Osteocyte (in vitro differentiated cells): ENCODE data around the gene C11orf24. TPM values are rescaled to one million over a fixed set of nuclear protein-coding genes. Genes with fewer than 3 reads are reported as not detected.

Experiments
- DNase-seq: peaks from one replicate; pipeline ENCODE4 v3.0.0; 2021; ENCODE audit warnings: mixed read lengths; ENCODE audit not compliant: unreplicated experiment; ENCODE audit errors: extremely low spot score
- H3K27ac Mint-ChIP-seq: one replicate; pipeline ENCODE4 v1.8.0; 2021; ENCODE audit warnings: mild to moderate bottlenecking, mixed read lengths; ENCODE audit not compliant: unreplicated experiment
- H3K27me3 Mint-ChIP-seq: one replicate; pipeline ENCODE4 v1.8.0; 2021; ENCODE audit warnings: mixed read lengths; ENCODE audit not compliant: unreplicated experiment
- H3K36me3 Mint-ChIP-seq: one replicate; pipeline ENCODE4 v1.8.0; 2021; ENCODE audit warnings: mixed read lengths; ENCODE audit not compliant: unreplicated experiment
- H3K4me1 Mint-ChIP-seq: one replicate; pipeline ENCODE4 v1.8.0; 2021; ENCODE audit warnings: mixed read lengths; ENCODE audit not compliant: unreplicated experiment
- H3K4me3 Mint-ChIP-seq: one replicate; pipeline ENCODE4 v1.8.0; 2021; ENCODE audit warnings: mild to moderate bottlenecking, moderate library complexity, mixed read lengths; ENCODE audit not compliant: unreplicated experiment
- H3K9me3 Mint-ChIP-seq: one replicate; pipeline ENCODE4 v1.8.0; 2021; ENCODE audit warnings: mixed read lengths; ENCODE audit not compliant: unreplicated experiment
- total RNA-seq: library from RNA; stranded (reverse); gene quantifications from 2 replicates; pipeline ENCODE4 v1.2.1, GENCODE V29; 2021
- TF ChIP-seq, protein P1 (sequence below): fragments of 200-600 bp; sonication (generic); IDR thresholded peaks from 2 replicates; pipeline ENCODE4 v1.5.0; 2021; ENCODE audit warnings: antibody characterized with exemption, mild to moderate bottlenecking, moderate library complexity

C11orf24 gene
- total RNA-seq, 1 donor from 2014 or later, result 80.9 TPM

DNA sequence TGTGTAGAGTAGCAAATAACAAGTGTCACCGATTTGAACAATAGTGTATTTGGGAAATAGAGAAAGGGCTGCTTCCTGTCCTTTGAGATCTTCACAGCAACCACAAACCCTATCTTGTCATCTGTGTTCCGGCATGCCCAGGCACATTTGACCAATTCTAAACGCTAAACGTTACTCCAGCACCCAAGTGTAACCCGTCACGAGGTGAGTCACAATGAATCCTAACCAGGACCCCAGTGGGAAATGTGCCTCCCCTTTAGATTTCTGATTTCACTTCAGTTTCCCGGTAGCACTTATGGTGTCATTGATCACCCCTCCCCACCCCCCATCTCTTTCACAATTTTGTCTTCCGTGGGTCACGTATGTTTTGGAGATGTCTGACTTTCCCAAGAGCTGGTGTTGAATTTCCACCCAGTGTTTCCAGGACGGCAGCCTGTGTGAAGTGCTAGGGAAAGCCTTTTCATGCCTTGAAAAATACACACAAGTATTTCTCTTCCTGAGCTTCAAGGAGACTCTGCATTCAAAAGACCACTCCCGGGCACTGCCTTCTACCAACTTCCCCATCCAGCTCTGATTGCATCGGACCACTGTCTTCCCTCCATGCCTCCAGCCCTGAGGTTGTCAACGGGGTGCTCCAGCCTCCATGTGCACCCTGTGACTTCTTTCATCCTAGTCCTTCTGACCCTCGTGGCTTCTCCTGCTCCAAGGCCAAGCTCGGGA, 10.5 kb upstream of the C11orf24 start:
- H3K27ac Mint-ChIP-seq, result no peak overlapping the region
- TF ChIP-seq, protein P1, sequence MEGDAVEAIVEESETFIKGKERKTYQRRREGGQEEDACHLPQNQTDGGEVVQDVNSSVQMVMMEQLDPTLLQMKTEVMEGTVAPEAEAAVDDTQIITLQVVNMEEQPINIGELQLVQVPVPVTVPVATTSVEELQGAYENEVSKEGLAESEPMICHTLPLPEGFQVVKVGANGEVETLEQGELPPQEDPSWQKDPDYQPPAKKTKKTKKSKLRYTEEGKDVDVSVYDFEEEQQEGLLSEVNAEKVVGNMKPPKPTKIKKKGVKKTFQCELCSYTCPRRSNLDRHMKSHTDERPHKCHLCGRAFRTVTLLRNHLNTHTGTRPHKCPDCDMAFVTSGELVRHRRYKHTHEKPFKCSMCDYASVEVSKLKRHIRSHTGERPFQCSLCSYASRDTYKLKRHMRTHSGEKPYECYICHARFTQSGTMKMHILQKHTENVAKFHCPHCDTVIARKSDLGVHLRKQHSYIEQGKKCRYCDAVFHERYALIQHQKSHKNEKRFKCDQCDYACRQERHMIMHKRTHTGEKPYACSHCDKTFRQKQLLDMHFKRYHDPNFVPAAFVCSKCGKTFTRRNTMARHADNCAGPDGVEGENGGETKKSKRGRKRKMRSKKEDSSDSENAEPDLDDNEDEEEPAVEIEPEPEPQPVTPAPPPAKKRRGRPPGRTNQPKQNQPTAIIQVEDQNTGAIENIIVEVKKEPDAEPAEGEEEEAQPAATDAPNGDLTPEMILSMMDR, result no peak
- H3K4me1 Mint-ChIP-seq, result no peaks in the 10 kb centered on the region
- H3K27me3 Mint-ChIP-seq, result no peaks in the 10 kb centered on the region
- no peak overlapping the region for H3K4me3 Mint-ChIP-seq
- no peak for DNase-seq
- no peaks in the 10 kb centered on the region for H3K36me3 Mint-ChIP-seq
- no peaks in the 10 kb centered on the region for H3K9me3 Mint-ChIP-seq

DNA sequence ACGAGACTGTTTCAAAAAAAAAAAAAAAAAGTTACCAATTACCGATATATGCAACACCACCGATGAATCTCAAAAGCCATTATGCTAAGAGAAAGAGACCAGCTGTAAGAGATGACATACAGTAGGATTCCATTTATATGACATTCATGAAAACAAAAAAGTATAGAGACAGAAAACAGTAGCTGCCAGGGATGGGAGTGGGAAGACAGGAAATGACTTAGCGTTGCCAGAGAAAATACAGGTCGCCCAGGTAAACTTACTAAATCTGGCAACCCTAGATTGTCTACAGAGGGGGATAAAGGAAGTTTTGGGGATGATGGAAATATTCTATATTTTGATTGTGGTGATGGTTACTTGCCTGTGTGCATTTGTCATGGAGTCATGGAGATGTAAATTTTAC, 7.9 kb upstream of the C11orf24 start:
- H3K4me3 Mint-ChIP-seq, result no peak overlapping the region
- H3K27ac Mint-ChIP-seq, result no peak overlapping the region
- no peaks in the 10 kb centered on the region for H3K36me3 Mint-ChIP-seq
- TF ChIP-seq, protein P1, result no peak
- H3K27me3 Mint-ChIP-seq, result no peaks in the 10 kb centered on the region
- no peaks in the 10 kb centered on the region for H3K9me3 Mint-ChIP-seq
- no peak for DNase-seq
- H3K4me1 Mint-ChIP-seq, result no peaks in the 10 kb centered on the region

DNA sequence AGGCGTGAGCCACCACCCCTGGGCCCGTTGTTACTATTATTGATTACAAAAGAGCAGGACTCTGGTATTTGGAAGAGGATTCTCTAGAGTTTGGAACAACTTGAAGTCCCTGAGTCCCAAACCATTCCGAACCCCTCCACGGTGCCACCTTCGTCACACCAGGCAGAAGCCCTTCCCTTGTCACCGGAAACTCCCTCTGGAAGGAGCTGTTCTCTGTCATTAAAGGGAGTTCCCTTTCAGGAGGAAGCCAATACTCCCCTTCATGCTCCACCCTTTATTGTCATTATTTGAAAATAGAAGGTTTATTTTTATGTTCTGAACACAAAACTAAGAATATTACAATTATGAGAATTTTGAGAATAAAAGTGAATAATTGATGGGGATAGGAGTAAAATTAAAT, 5.1 kb upstream of the C11orf24 start:
- no peaks in the 10 kb centered on the region for H3K36me3 Mint-ChIP-seq
- H3K4me1 Mint-ChIP-seq, result peaks cover 6% of the 10 kb centered on the region
- no peaks in the 10 kb centered on the region for H3K9me3 Mint-ChIP-seq
- no peak overlapping the region for H3K27ac Mint-ChIP-seq
- no peak overlapping the region for H3K4me3 Mint-ChIP-seq
- DNase-seq, result no peak
- no peaks in the 10 kb centered on the region for H3K27me3 Mint-ChIP-seq
- TF ChIP-seq, protein P1, result no peak

DNA sequence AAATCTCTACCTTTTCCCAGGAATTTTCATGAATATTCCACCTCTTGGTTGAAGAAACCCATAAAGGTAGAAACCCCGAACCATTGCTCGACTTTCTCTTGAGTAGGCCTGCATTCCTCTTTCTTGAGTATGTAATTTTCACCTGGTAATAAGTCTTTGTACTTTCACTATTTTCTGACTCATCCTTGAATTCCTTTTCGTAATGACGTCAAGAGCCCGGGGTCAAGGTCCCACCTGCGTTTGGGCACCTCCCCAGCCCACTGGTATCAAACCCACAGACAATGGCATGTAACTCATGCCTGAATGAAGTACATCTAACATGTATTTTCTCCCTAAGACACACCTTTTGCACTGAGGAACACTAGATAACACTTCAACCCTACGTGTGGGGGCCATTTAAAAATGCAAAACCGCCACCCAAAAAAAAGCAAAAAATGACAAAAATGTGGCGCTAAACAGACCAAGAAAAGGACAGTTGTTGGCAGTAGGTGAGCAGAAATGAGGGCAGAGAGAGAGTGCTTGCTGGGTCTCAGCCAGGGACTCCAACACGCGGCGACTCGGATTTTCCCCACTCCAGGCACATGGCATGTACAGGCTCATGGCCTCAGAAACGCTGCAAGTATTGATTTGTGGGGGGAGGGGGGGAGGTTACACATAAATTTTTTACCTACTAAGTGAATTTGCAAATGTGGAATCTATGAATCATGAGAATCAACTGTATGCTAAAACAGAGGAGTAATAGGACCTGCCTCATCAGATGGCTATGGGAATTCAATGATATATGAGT, 4.1 kb upstream of the C11orf24 start:
- no peak for DNase-seq
- TF ChIP-seq, protein P1, result no peak

DNA sequence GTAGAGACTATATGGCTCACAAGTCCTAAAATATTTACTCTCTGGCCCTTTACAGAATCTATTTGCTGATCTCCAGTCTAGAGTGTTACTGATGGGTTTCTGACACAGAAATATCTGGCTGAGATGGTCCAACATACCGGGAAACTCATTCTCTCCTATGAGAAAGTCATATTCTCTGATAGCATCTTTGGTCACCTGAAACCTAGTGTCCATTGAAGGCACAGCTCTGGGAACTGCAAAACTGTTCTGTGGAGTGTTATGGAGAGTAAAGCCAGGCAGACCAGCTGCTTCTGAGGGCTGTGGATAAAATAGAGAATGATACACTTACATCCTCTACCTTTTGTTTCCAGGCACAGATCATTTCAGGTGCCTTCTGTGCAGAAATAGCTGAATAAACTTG, 2.5 kb upstream of the C11orf24 start:
- TF ChIP-seq, protein P1, result no peak
- peaks cover 25% of the 10 kb centered on the region for H3K4me1 Mint-ChIP-seq
- H3K4me3 Mint-ChIP-seq, result no peak overlapping the region

More for the DNA sequence above, 4.1 kb upstream of the C11orf24 start:
- H3K9me3 Mint-ChIP-seq, result no peaks in the 10 kb centered on the region
- no peaks in the 10 kb centered on the region for H3K27me3 Mint-ChIP-seq
- no peaks in the 10 kb centered on the region for H3K36me3 Mint-ChIP-seq
- H3K4me3 Mint-ChIP-seq, result no peak overlapping the region
- H3K4me1 Mint-ChIP-seq, result peaks cover 9% of the 10 kb centered on the region
- no peak overlapping the region for H3K27ac Mint-ChIP-seq

More for the DNA sequence above, 2.5 kb upstream of the C11orf24 start:
- H3K27ac Mint-ChIP-seq, result no peak overlapping the region
- H3K9me3 Mint-ChIP-seq, result no peaks in the 10 kb centered on the region
- no peaks in the 10 kb centered on the region for H3K36me3 Mint-ChIP-seq
- H3K27me3 Mint-ChIP-seq, result no peaks in the 10 kb centered on the region
- DNase-seq, result no peak
